Measurements from ENCODE around the gene FBXO28.
A peak's percentile ranks its signal among the peaks of the same experiment; 100 is the strongest.

The FBXO28 gene

GRCh38 chr1:224160171-224160682, 46.3 kb downstream of the FBXO28 start:
- DNase-seq: no peak

- DNase-seq: no peak
These were observed 48.9 kb downstream of the FBXO28 start for GRCh38 chr1:224162768-224163167.

GRCh38 chr1:224163311-224163710, 49.4 kb downstream of the FBXO28 start:
- no peak for DNase-seq

- peak in 1 of 2 experiments; percentile 49 for DNase-seq
These were observed 55.0 kb downstream of the FBXO28 start for GRCh38 chr1:224168859-224169380.

GRCh38 chr1:224169718-224170270, 55.9 kb downstream of the FBXO28 start:
- DNase-seq: no peak

- no peak for DNase-seq
These were observed 56.4 kb downstream of the FBXO28 start for GRCh38 chr1:224170343-224170742.

- no peak for DNase-seq
These were observed 57.0 kb downstream of the FBXO28 start for GRCh38 chr1:224170748-224171478.

- no peak for DNase-seq
These were observed 58.3 kb downstream of the FBXO28 start for GRCh38 chr1:224172229-224172628.

GRCh38 chr1:224173523-224173922, 59.6 kb downstream of the FBXO28 start:
- DNase-seq: no peak

- no peak for DNase-seq
These were observed 61.7 kb downstream of the FBXO28 start for GRCh38 chr1:224175617-224176016.

GRCh38 chr1:224177356-224177999, 63.6 kb downstream of the FBXO28 start:
- no peak for DNase-seq

- DNase-seq: no peak
These were observed 65.0 kb downstream of the FBXO28 start for GRCh38 chr1:224178894-224179293.

- no peak for DNase-seq
These were observed 67.0 kb downstream of the FBXO28 start for GRCh38 chr1:224180783-224181452.

- no peak for DNase-seq
These were observed 67.5 kb downstream of the FBXO28 start for GRCh38 chr1:224181453-224181810.

GRCh38 chr1:224182057-224182865, 68.3 kb downstream of the FBXO28 start:
- no peak for DNase-seq

GRCh38 chr1:224182866-224183590, 69.1 kb downstream of the FBXO28 start, which contains the start of gene DEGS1:
Gene DEGS1 (plus strand): TSS chr1:224183240. CDS start chr1:224183337, 97 bp downstream.
- DNase-seq: peak; percentile 76 to 93

- DNase-seq: peak; percentile 29 to 65
These were observed 69.8 kb downstream of the FBXO28 start for GRCh38 chr1:224183591-224184312.

- DNase-seq: no peak
These were observed 71.3 kb downstream of the FBXO28 start for GRCh38 chr1:224185208-224185607.

GRCh38 chr1:224188286-224188685, 74.4 kb downstream of the FBXO28 start:
- no peak for DNase-seq

GRCh38 chr1:224189561-224189960, 75.7 kb downstream of the FBXO28 start:
- DNase-seq: no peak

All from NCI-H446 (cell line).